B cell (primary cell): ENCODE data around the gene TMEM45A. TPM values are rescaled to one million over a fixed set of nuclear protein-coding genes. Genes with fewer than 3 reads are reported as not detected.

Experiments
- ATAC-seq: fragments of 200-7000 bp; cut with Tn5 transposase; one replicate; pipeline ENCODE4 v1.10.0; 2021; ENCODE audit warnings: low read depth, mild to moderate bottlenecking, moderate number of reproducible peaks, moderate library complexity
- CTCF ChIA-PET: fragments of 350-600 bp; sonication (Branson Sonifier 250); formaldehyde crosslinking; loops from one replicate; lab custom pipeline; 2021; ENCODE audit warnings: antibody characterized with exemption, inconsistent platforms; lab: Charles Lee
- POLR2A ChIA-PET: fragments of 350-600 bp; sonication (Branson Sonifier 250); formaldehyde crosslinking; loops from one replicate; lab custom pipeline; 2021; ENCODE audit warnings: antibody characterized with exemption; lab: Charles Lee
- DNase-seq: peaks from one replicate; pipeline ENCODE4 v3.0.0; 2013
- H2AFZ ChIP-seq: 2 replicates; pipeline ENCODE4 v1.6.1; 2012; ENCODE audit warnings: mild to moderate bottlenecking, low read depth, low read length; ENCODE audit not compliant: insufficient read depth, poor library complexity, severe bottlenecking
- H3K27ac ChIP-seq, 2 donors: 1 replicate in 1 of 2; 2 replicates in 1 of 2; pipeline ENCODE4 v1.5.1; 2012 to 2013; ENCODE audit warnings: low read length in 2 of 2, mild to moderate bottlenecking in 2 of 2, moderate library complexity in 1 of 2
- H3K27me3 ChIP-seq, 4 experiments: fragments of 200-600 bp in 1 of 4; sonication (generic) in 1 of 4; replicated peaks in 1 of 4; 1 replicate in 2 of 4; 2 replicates in 2 of 4; pipeline versions ENCODE4 v1.6.1 to v1.7.0; 2013 to 2016; ENCODE audit warnings: low read length in 3 of 4, mild to moderate bottlenecking in 2 of 4, mixed read lengths in 1 of 4, moderate library complexity in 1 of 4; ENCODE audit not compliant: insufficient read depth in 4 of 4, control insufficient read depth in 3 of 4; ENCODE audit errors: control extremely low read depth in 1 of 4
- H3K36me3 ChIP-seq, 2 experiments: replicated peaks in 1 of 2; 1 replicate in 1 of 2; 2 replicates in 1 of 2; pipeline versions ENCODE4 v1.6.1 to v1.7.1; 2013; ENCODE audit warnings: low read length in 1 of 2; ENCODE audit not compliant: insufficient read depth in 2 of 2, control insufficient read depth in 1 of 2; ENCODE audit errors: control extremely low read depth in 1 of 2, extremely low read depth in 1 of 2
- H3K4me1 ChIP-seq, 2 donors: fragments of 200-600 bp in 1 of 2; sonication (generic) in 1 of 2; 1 replicate in 1 of 2; 2 replicates in 1 of 2; pipeline versions ENCODE4 v1.5.1 to v1.6.1; 2013 to 2017; ENCODE audit warnings: low read length in 2 of 2; ENCODE audit not compliant: control insufficient read depth in 2 of 2, insufficient read depth in 2 of 2
- H3K4me2 ChIP-seq: replicated peaks from 2 replicates; pipeline ENCODE3; 2012; ENCODE audit warnings: mild to moderate bottlenecking, low read depth, low read length; ENCODE audit not compliant: poor library complexity, severe bottlenecking
- H3K4me3 ChIP-seq, 5 experiments: fragments of 200-600 bp in 1 of 5; sonication (generic) in 1 of 5; 1 replicate in 3 of 5; 2 replicates in 2 of 5; pipeline versions ENCODE4 v1.5.1 to v1.7.0; 2011 to 2016; ENCODE audit warnings: low read length in 4 of 5, mild to moderate bottlenecking in 4 of 5, low read depth in 2 of 5, control low read depth in 1 of 5, moderate library complexity in 1 of 5; ENCODE audit not compliant: insufficient read depth in 1 of 5; ENCODE audit errors: control extremely low read depth in 1 of 5, extremely low read depth in 1 of 5
- H3K79me2 ChIP-seq: fragments of 200-600 bp; sonication (generic); one replicate; pipeline ENCODE4 v1.6.0; 2016; ENCODE audit warnings: low read length; ENCODE audit not compliant: control insufficient read depth, insufficient read depth
- H3K9ac ChIP-seq: fragments of 200-600 bp; sonication (generic); 2 replicates; pipeline ENCODE4 v1.6.1; 2017; ENCODE audit warnings: mild to moderate bottlenecking, low read length, moderate library complexity
- H3K9me3 ChIP-seq, 3 donors: one replicate each; pipeline versions ENCODE4 v1.6.1 to v1.7.1; 2013; ENCODE audit warnings: low read length in 2 of 3; ENCODE audit not compliant: control insufficient read depth in 2 of 3, insufficient read depth in 1 of 3; ENCODE audit errors: control extremely low read depth in 1 of 3
- H4K20me1 ChIP-seq: 2 replicates; pipeline ENCODE4 v1.6.0; 2012; ENCODE audit warnings: mild to moderate bottlenecking, low read length; ENCODE audit not compliant: insufficient read depth, control insufficient read depth, poor library complexity, severe bottlenecking
- H3K27ac Mint-ChIP-seq: one replicate; pipeline ENCODE4 v1.8.0; 2021; ENCODE audit warnings: mixed read lengths
- H3K27me3 Mint-ChIP-seq: one replicate; pipeline ENCODE4 v1.8.0; 2021; ENCODE audit warnings: mixed read lengths
- H3K4me1 Mint-ChIP-seq: one replicate; pipeline ENCODE4 v1.8.0; 2021; ENCODE audit warnings: mixed read lengths
- H3K4me3 Mint-ChIP-seq: one replicate; pipeline ENCODE4 v1.8.0; 2021; ENCODE audit warnings: mixed read lengths
- H3K9me3 Mint-ChIP-seq: one replicate; pipeline ENCODE4 v1.8.0; 2022; ENCODE audit warnings: mixed read lengths; ENCODE audit not compliant: insufficient read depth
- CTCF ChIP-seq: fragments of 200-600 bp; IDR thresholded peaks from one replicate; pipeline ENCODE4 v1.8.0; 2022; ENCODE audit warnings: antibody characterized with exemption, mild to moderate bottlenecking
- EZH2 ChIP-seq: IDR thresholded peaks from 2 replicates; pipeline ENCODE4 v1.6.1; 2012; ENCODE audit warnings: borderline replicate concordance, low read depth, mild to moderate bottlenecking, moderate library complexity, low read length; ENCODE audit not compliant: insufficient read depth, poor library complexity, severe bottlenecking
- WGBS: methylation state at CpG from one replicate; pipeline ENCODE4 v1.1.5; 2013; ENCODE audit warnings: missing lambda C conversion rate; ENCODE audit not compliant: insufficient coverage; 5-methylcytosine and 5-hydroxymethylcytosine counted together
- intact Hi-C: fragments of 100-400 bp; cut with micrococcal nuclease; formaldehyde crosslinking; loops from one replicate; pipeline ENCODE4 v1.10.0; 2022
- polyA plus RNA-seq: library from polyadenylated mRNA; depleted of rRNA; stranded (reverse); fragments of >200 nt; gene quantifications from 2 replicates; pipeline ENCODE4 v1.2.3, GENCODE V29; 2012
- total RNA-seq, 2 donors: library from RNA; stranded (reverse); fragments of 120-200 nt in 1 of 2; gene quantifications; 1 replicate in 1 of 2; 2 replicates in 1 of 2; pipeline versions ENCODE4 v1.2.3 to v1.2.4, GENCODE V29; 2013 to 2022

TMEM45A gene
- total and polyA plus RNA-seq, 2 donors (not counting 1 experiment from before 2014, with no cell fraction given) = 0.20 TPM; not detected in 1

- Histone ChIP-seq H3K4me3 (no peak overlapping the region), H3K27me3 (no peaks in the 10 kb centered on the region), H3K79me2 (no peaks in the 10 kb centered on the region), H3K4me1 (no peaks in the 10 kb centered on the region), H3K4me2 (no peak overlapping the region), H2AFZ (no peak overlapping the region), H3K9ac (no peak overlapping the region), H3K36me3 (no peaks in the 10 kb centered on the region), H3K27ac (no peak overlapping the region), H4K20me1 (no peaks in the 10 kb centered on the region), H3K9me3 (no peaks in the 10 kb centered on the region)
- DNase-seq (no peak), ATAC-seq (no peak)
- no CpG with 5 or more reads among the region's 1 CpG for WGBS
- POLR2A ChIA-PET = no interaction called here
- Mint-ChIP-seq H3K27me3 (no peaks in the 10 kb centered on the region), H3K4me1 (no peaks in the 10 kb centered on the region), H3K4me3 (no peak overlapping the region), H3K9me3 (no peaks in the 10 kb centered on the region), H3K27ac (no peak overlapping the region)
- intact Hi-C loops = no loop called here
- TF ChIP-seq CTCF (no peak), EZH2 (no peak)
- CTCF ChIA-PET = no interaction called here
Observed at GRCh38 chr3:100563228-100563627, 70.8 kb downstream of the TMEM45A start.

GRCh38 chr3:100563652-100564211 is 71.3 kb downstream of the TMEM45A start:
- H4K20me1 ChIP-seq = no peaks in the 10 kb centered on the region
- Mint-ChIP-seq H3K27me3 (no peaks in the 10 kb centered on the region), H3K4me3 (no peak overlapping the region), H3K9me3 (no peaks in the 10 kb centered on the region), H3K4me1 (no peaks in the 10 kb centered on the region), H3K27ac (no peak overlapping the region)
- no CpG with 5 or more reads among the region's 2 CpGs for WGBS
- H3K4me3 ChIP-seq = no peak overlapping the region
- H2AFZ ChIP-seq = no peak overlapping the region
- no peaks in the 10 kb centered on the region for H3K79me2 ChIP-seq
- DNase-seq (no peak), ATAC-seq (no peak)
- no peaks in the 10 kb centered on the region for H3K27me3 ChIP-seq
- intact Hi-C loops = no loop called here
- TF ChIP-seq EZH2 = no peak
- no peak for TF ChIP-seq CTCF
- ChIA-PET CTCF (no interaction called here), POLR2A (no interaction called here)
- no peaks in the 10 kb centered on the region for H3K4me1 ChIP-seq
- no peak overlapping the region for H3K9ac ChIP-seq
- no peak overlapping the region for H3K4me2 ChIP-seq
- no peaks in the 10 kb centered on the region for H3K36me3 ChIP-seq
- no peaks in the 10 kb centered on the region for H3K9me3 ChIP-seq
- H3K27ac ChIP-seq = no peak overlapping the region
